Measurements from ENCODE around the gene SESN1.
"Not testable (repeated sequence)": the region's sequence is repeated elsewhere in the genome, so short reads cannot be mapped to it uniquely, and the experiment has no call there.

SESN1 gene

DNA sequence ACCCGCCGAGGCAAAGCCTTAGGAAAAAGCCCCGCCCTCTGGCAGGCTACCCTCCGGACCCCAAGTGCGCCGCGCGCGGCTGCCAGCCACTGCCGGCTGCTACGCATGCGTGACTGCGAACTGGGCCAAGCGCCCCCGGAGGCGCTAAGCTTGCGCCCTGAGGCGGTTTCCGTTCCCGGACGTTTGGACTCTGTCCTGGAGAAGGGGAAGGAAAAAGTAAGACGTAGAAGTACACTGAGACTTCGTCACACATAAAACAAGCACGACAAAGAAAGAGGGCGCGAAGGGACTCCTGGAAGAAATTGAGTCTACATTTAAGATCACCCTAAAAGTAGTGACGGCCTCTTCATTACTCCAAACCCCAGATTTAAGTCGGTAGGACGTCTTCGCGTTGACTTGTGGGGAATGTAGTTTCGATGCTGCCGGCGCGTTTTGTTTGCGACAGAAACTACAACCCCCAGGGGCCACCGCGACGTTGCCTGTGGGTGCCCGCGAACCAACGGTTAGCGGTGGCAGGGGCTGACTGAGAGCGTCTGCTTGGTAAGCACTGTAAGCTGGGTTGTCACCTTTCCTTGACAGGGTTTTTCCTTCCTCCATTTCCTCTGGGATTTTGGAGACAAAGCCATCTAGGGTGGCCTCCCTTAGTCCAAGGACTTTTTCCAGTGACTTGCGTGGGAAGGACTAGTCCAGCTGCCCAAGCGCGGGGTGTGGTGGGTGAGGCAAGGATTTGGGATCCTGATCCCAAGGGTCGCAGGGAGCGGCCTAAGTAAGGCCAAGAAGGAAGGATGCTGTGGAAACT, 589 bp upstream of the SESN1 start, which contains the start of gene CEP57L1:
Gene CEP57L1 (plus strand): TSS at position 472 of the 799 bp plus-strand sequence. CDS start 49,715 bp downstream, outside the sequence.
- DNase-seq (ENCODE audit: low read depth) = peak; percentile 90

GRCh38 chr6:109093732-109094415, 772 bp downstream of the SESN1 start:
- no peak for DNase-seq (ENCODE audit: low read depth)

DNA sequence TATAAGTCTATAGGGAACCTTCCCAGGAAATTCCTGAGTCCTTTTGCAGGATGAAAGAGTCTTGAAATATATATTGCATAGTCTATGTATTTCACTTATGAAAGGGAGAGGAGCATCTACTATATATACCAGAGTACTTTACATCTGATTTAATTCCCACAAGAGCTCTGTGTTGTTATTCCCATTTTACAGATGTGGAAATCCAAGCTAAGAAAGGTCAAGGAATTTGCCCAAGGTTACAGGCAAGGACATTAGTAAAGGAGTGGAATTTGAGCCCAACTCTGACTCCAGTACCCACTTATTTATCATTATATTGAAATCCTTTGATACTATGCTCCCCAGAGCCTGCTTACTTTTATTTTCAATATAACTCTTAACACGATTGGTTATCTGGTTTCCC, 2.6 kb downstream of the SESN1 start:
- DNase-seq (ENCODE audit: low read depth) = no peak

DNA sequence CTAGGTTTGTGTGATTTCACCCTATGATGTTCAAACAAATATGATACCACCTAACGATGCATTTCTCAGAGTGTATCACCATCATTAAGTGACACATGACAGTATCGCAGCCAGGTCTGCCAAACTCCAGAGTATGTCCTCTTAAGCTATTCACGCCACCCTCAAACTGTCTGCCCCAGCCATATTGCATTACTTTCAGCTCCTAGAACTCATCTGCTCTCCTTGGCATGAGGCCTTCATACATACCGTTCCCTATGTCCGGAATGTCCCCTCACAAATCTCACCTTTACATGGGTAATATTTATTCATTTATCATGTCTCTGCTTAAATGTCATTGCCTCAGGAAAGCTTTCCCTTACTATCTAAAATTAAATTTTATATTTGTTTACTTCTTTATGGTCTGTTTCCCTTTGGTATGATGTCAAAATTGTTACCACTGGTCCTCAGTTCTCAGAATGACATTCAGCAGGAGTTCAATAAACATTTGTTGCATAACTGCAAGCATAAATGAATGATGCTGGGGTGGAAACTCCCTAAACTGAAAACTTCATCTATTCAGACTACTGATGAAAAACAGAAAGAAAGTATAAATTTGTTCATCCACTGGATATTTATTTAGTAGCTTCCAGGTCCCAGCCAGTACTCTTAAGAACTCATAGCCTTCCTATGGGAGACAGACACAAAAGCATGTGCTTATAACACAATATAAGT, 3.2 kb downstream of the SESN1 start:
- no peak for DNase-seq (ENCODE audit: low read depth)

DNA sequence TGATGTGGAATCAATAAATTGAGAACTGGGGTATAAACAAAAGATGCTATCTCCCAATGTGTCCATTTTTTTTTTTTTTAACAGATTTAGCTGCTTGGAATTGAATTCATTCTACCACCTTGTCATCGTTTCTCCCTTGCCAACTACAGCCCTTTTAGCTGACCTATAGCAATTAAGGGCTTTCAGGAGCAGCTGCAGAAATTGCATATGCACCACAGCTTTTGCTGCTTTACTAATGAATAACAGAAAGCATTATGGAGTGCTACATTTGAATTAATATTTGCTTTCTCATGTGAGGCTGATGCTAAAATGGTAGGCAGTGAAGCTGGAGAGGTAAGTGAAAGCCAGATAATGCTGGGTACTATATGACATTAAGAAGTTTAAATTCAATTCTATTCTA, 5.7 kb downstream of the SESN1 start:
- DNase-seq (ENCODE audit: low read depth) = no peak

DNA sequence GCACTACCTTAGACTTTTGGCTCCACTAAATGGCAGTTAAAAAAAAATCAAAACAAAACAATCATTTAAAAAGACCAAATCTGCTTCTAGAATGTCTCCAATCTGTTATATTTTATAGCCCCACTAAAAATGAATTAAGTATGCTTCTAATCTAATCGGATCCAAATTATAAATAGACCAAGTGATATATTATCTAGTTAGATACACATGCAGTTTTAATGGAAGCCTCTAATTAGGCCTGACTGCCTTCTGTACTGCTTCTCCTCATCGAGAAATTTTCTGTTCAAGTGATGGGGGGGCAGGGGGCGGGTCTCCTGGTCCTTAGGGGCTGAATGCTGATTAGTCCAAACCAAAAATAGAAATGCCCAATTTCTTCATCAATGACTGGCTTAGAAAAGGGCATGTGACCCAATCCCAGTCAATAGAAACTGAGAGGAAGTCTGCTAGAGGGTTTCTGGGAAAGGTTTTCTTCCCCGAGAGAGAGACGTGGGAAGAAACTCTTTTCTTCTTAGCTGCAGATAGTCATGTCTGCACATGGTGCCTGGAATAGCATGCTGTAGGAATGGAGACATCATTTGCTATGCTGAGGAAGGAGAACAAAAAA, 6.9 kb downstream of the SESN1 start:
- DNase-seq (ENCODE audit: low read depth) = no peak

GRCh38 chr6:109084146-109084545, 10.5 kb downstream of the SESN1 start:
- DNase-seq (ENCODE audit: low read depth) = not testable (repeated sequence)

DNA sequence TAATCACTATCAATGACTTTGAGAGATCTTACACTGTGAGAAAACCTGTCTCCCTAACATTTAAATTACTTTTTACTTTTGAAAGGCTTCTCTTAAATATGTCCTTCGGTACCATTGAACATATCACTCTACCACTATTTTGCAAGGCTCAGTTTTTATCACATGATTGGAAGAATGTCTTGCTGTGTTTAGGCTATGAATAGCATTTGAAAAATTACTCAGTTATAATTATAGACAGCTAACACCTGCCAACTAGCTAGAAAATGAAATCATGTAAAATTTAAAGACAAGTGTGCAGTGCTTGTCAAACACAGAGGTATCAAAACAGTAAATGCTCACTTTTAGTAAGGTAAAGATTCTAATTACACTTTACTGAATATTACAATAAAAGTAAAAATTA, 11.0 kb downstream of the SESN1 start:
- DNase-seq (ENCODE audit: low read depth) = no peak

GRCh38 chr6:109082188-109082577, 12.5 kb downstream of the SESN1 start:
- DNase-seq (ENCODE audit: low read depth) = no peak

GRCh38 chr6:109081516-109082187, 13.0 kb downstream of the SESN1 start:
- no peak for DNase-seq (ENCODE audit: low read depth)

DNA sequence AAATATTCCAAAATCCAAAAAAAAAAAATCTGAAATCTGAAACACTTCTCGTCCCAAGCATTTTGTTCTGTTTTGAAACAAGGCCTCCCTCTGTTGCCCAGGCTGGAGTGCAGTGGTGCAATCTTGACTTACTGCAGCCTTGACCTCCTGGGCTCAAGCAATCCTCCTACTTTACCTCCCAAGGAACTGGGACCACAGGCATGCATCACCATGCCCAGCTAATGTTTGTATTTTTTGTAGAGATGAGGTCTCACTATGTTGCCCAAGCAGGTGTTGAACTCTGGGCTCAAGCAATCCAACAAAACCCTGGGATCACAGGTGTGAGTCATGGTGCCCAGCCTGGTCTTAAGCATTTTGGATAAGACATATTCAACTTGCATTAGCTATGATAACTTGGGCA, 13.6 kb downstream of the SESN1 start:
- DNase-seq (ENCODE audit: low read depth) = no peak

GRCh38 chr6:109079981-109080380, 14.7 kb downstream of the SESN1 start:
- no peak for DNase-seq (ENCODE audit: low read depth)

DNA sequence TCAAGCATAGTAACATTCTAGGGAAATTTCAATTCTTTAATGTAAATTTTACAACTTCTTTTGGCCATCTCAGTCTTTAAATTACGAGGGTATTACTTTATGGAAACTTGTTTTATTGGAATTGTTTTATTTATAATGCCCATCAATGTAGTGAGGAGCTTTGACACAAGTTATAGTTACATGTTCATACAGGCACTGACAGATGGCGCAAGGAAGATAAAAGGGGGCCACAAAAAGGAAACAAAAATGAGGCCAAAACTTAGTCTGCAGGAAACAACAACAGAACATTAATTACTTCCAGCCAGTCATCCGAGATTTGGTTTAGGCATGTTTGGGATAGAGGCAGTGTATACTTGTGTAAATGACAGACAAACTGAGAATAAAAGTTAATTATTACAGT, 18.3 kb downstream of the SESN1 start:
- no peak for DNase-seq (ENCODE audit: low read depth)

- DNase-seq (ENCODE audit: low read depth) = no peak
These were observed 18.7 kb downstream of the SESN1 start for GRCh38 chr6:109075934-109076333.

DNA sequence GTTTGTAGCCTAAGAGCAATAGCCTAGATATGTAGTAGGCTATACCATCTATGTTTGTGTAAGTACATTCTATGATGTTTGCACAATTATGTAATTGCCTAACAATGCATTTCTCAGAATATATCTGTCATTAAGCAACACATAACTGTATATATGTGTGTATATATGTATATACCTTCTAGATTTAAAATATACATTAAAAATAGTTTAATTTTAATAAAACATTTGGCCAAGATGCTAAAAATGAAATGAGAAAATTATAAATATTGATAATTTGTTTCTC, 20.6 kb downstream of the SESN1 start:
- no peak for DNase-seq (ENCODE audit: low read depth)

DNA sequence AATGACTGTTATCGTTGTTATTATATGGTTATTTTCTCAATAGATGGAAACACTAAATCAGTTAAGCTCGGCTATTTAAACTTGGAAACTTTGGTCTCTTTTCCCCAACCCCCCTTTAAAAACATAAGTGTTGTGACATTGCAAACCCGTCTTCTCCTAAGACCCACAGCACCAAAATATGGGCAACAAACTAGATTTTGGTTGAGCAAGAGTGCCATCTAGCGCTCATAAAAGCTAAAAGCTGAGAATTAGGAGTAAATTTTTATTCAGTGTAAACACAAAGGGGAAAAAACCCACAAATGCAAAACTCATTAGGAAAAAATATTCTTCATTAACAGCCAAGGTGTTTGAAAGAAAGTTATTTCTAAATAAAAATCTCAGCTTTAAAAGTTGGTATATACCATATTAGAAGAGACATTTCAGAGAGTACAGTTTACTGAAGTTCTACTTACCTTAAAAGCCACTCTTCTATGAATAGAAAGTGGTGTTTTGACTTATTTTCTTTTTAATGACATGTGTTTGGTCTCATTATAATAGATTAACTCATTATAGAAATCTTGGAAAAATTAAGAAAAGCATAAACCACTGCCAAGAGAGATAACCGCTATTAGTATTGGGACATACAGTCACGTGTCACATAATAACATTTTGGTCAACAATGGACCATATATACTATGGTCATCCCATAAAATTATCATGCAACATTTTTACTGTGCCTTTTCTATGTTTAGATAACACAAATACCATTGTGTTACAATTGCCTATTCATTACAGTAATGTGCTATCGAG, 21.1 kb downstream of the SESN1 start:
- DNase-seq (ENCODE audit: low read depth) = peak; percentile 48

GRCh38 chr6:109071125-109071917, 23.3 kb downstream of the SESN1 start:
- DNase-seq (ENCODE audit: low read depth) = no peak

- DNase-seq (ENCODE audit: low read depth) = no peak
These were observed 24.9 kb downstream of the SESN1 start for GRCh38 chr6:109069746-109070145.

DNA sequence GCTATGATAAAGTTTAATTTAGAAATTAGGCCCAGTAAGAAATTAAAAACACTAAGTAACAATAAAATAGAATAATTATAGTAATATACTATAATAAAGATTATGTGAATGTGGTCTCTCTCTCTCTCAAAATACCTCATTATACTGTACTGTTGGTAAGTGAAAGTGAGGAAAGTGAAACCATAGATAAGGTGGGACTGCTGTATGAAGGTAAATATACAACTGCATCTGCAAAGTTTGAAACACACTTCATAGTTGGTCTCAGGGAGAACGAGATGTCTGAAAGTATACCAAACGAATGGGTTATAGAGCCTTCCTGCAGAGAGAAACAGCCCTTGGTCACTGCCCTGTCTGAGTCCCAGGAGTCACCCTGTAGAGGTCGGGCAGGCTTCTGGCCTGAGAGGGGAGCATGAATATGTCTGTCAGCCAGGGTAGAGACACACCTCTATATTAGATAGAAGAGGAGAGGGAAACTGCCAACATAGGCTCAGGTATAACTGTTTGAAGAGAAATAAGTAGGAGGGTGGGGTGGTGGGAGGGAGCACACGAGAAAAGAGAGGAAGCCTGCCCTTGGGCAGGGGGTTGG, 31.8 kb downstream of the SESN1 start:
- DNase-seq (ENCODE audit: low read depth) = no peak

- no peak for DNase-seq (ENCODE audit: low read depth)
These were observed 32.4 kb downstream of the SESN1 start for GRCh38 chr6:109062216-109062615.
